H9 (cell line): ENCODE measurements around the gene CTSH. TPM values are rescaled to one million over a fixed set of nuclear protein-coding genes. Genes with fewer than 3 reads are reported as not detected.

Source experiments
- DNase-seq: peaks from one replicate; pipeline ENCODE4 v3.0.0-alpha.2; 2017
- H2AFZ ChIP-seq: one replicate; pipeline ENCODE4 v1.6.1; 2013; ENCODE audit warnings: mild to moderate bottlenecking, low read length, control low read depth, moderate library complexity
- H2AK5ac ChIP-seq: 2 replicates; pipeline ENCODE4 v1.6.1; 2013; ENCODE audit warnings: low read length, control low read depth, mixed read lengths; ENCODE audit not compliant: insufficient read length
- H2BK120ac ChIP-seq: one replicate; pipeline ENCODE4 v1.6.1; 2013; ENCODE audit warnings: low read depth, mild to moderate bottlenecking, low read length, control low read depth, inconsistent platforms; ENCODE audit not compliant: poor library complexity, severe bottlenecking
- H2BK12ac ChIP-seq: 2 replicates; pipeline ENCODE4 v1.6.1; 2013; ENCODE audit warnings: low read length, control low read depth, mixed read lengths, low read depth; ENCODE audit not compliant: insufficient read length
- H2BK15ac ChIP-seq: 2 replicates; pipeline ENCODE4 v1.6.1; 2013; ENCODE audit warnings: low read depth, low read length, control low read depth
- H2BK20ac ChIP-seq: one replicate; pipeline ENCODE4 v1.6.1; 2013; ENCODE audit warnings: low read depth, mild to moderate bottlenecking, low read length, control low read depth, inconsistent platforms; ENCODE audit not compliant: poor library complexity, severe bottlenecking
- H2BK5ac ChIP-seq: 2 replicates; pipeline ENCODE4 v1.6.1; 2013; ENCODE audit warnings: low read length, control low read depth, mixed read lengths; ENCODE audit not compliant: insufficient read length
- H3K14ac ChIP-seq: 2 replicates; pipeline ENCODE4 v1.6.1; 2013; ENCODE audit warnings: low read length, control low read depth; ENCODE audit not compliant: insufficient read depth
- H3K18ac ChIP-seq: 2 replicates; pipeline ENCODE4 v1.6.1; 2013; ENCODE audit warnings: low read depth, mild to moderate bottlenecking, mixed read lengths, low read length, control low read depth; ENCODE audit not compliant: insufficient read length
- H3K23ac ChIP-seq: 2 replicates; pipeline ENCODE4 v1.6.1; 2013; ENCODE audit warnings: low read length, control low read depth, mixed read lengths, low read depth; ENCODE audit not compliant: insufficient read length
- H3K23me2 ChIP-seq: 2 replicates; pipeline ENCODE4 v1.6.1; 2013; ENCODE audit warnings: low read depth, mild to moderate bottlenecking, mixed read lengths, low read length, control low read depth; ENCODE audit not compliant: insufficient read length, poor library complexity, severe bottlenecking
- H3K27ac ChIP-seq: 2 replicates; pipeline ENCODE4 v1.5.1; 2013; ENCODE audit warnings: low read length, control low read depth, mixed read lengths, low read depth; ENCODE audit not compliant: insufficient read length
- H3K27me3 ChIP-seq: 2 replicates; pipeline ENCODE4 v1.6.1; 2013; ENCODE audit warnings: low read length, control low read depth, inconsistent platforms; ENCODE audit not compliant: insufficient read depth
- H3K4ac ChIP-seq: 2 replicates; pipeline ENCODE4 v1.6.1; 2013; ENCODE audit warnings: low read depth, mild to moderate bottlenecking, control low read depth, inconsistent platforms, low read length, moderate library complexity
- H3K4me1 ChIP-seq: 2 replicates; pipeline ENCODE4 v1.6.1; 2013; ENCODE audit warnings: low read length, control low read depth, inconsistent platforms; ENCODE audit not compliant: insufficient read depth
- H3K4me2 ChIP-seq: 2 replicates; pipeline ENCODE4 v1.6.1; 2013; ENCODE audit warnings: low read length, control low read depth, mixed read lengths; ENCODE audit not compliant: insufficient read length, insufficient read depth
- H3K56ac ChIP-seq: 2 replicates; pipeline ENCODE4 v1.6.1; 2013; ENCODE audit warnings: low read depth, mild to moderate bottlenecking, mixed read lengths, low read length, control low read depth; ENCODE audit not compliant: insufficient read length
- H3K79me1 ChIP-seq: 2 replicates; pipeline ENCODE4 v1.6.1; 2013; ENCODE audit warnings: low read depth, mild to moderate bottlenecking, moderate library complexity, low read length, control low read depth, inconsistent platforms; ENCODE audit not compliant: insufficient read depth, poor library complexity, severe bottlenecking
- H3K79me2 ChIP-seq: 2 replicates; pipeline ENCODE4 v1.6.1; 2013; ENCODE audit warnings: low read length, control low read depth, inconsistent platforms; ENCODE audit not compliant: insufficient read depth
- H3K9ac ChIP-seq: 2 replicates; pipeline ENCODE4 v1.6.1; 2013; ENCODE audit warnings: low read length, control low read depth, mixed read lengths; ENCODE audit not compliant: insufficient read length; ENCODE audit errors: extremely low read depth
- H3K9me3 ChIP-seq: one replicate; pipeline ENCODE4 v1.6.1; 2013; ENCODE audit warnings: low read depth, low read length, inconsistent platforms; ENCODE audit not compliant: control insufficient read depth
- H3T11ph ChIP-seq: one replicate; pipeline ENCODE4 v1.6.1; 2013; ENCODE audit warnings: mild to moderate bottlenecking, low read length, control low read depth, inconsistent platforms
- H4K20me1 ChIP-seq: one replicate; pipeline ENCODE4 v1.6.1; 2013; ENCODE audit not compliant: control insufficient read depth, insufficient read length, insufficient read depth
- H4K5ac ChIP-seq: 2 replicates; pipeline ENCODE4 v1.6.1; 2013; ENCODE audit warnings: low read depth, mild to moderate bottlenecking, mixed read lengths, low read length, control low read depth; ENCODE audit not compliant: insufficient read length
- H4K8ac ChIP-seq: replicated peaks from 2 replicates; pipeline ENCODE4 v1.6.1; 2013; ENCODE audit warnings: low read length, control low read depth, mixed read lengths, low read depth; ENCODE audit not compliant: insufficient read length
- H4K91ac ChIP-seq: 2 replicates; pipeline ENCODE4 v1.6.1; 2013; ENCODE audit warnings: low read depth, mild to moderate bottlenecking, moderate library complexity, mixed read lengths, low read length, control low read depth; ENCODE audit not compliant: insufficient read length
- H3K27ac Mint-ChIP-seq, 3 experiments: 2 replicates in 2 of 3; 3 replicates in 1 of 3; pipeline ENCODE4 v1.8.0; 2020 to 2021; ENCODE audit warnings: mixed read lengths in 3 of 3, mild to moderate bottlenecking in 1 of 3, moderate library complexity in 1 of 3
- H3K27me3 Mint-ChIP-seq: 2 replicates; pipeline ENCODE4 v1.8.0; 2021; ENCODE audit warnings: low read depth, mild to moderate bottlenecking, moderate library complexity, mixed read lengths
- H3K36me3 Mint-ChIP-seq, 3 experiments: 2 replicates in 2 of 3; 3 replicates in 1 of 3; pipeline ENCODE4 v1.8.0; 2020 to 2021; ENCODE audit warnings: low read depth in 3 of 3, mixed read lengths in 3 of 3; ENCODE audit not compliant: insufficient read depth in 1 of 3
- H3K4me1 Mint-ChIP-seq, 2 experiments: 2 replicates each; pipeline ENCODE4 v1.8.0; 2020; ENCODE audit warnings: mixed read lengths in 2 of 2
- H3K4me3 Mint-ChIP-seq, 2 experiments: 2 replicates in 1 of 2; 3 replicates in 1 of 2; pipeline ENCODE4 v1.8.0; 2020 to 2021; ENCODE audit warnings: mild to moderate bottlenecking in 2 of 2, mixed read lengths in 2 of 2, moderate library complexity in 1 of 2
- H3K9me3 Mint-ChIP-seq, 2 experiments: 2 replicates in 1 of 2; 3 replicates in 1 of 2; pipeline ENCODE4 v1.8.0; 2020; ENCODE audit warnings: mild to moderate bottlenecking in 2 of 2, mixed read lengths in 2 of 2, moderate library complexity in 1 of 2
- CTCF ChIP-seq: fragments of 200-600 bp; sonication (generic); conservative IDR thresholded peaks from 3 replicates; pipeline ENCODE4 v1.8.0; 2021; ENCODE audit warnings: antibody characterized with exemption, mild to moderate bottlenecking
- WGBS: extraction: QIAGEN DNeasy Blood & Tissue Kit; methylation state at CpG from one replicate; pipeline ENCODE4 v1.1.7; 2013; ENCODE audit warnings: missing lambda C conversion rate, low lambda C conversion rate, mixed read lengths; ENCODE audit not compliant: insufficient read length; ENCODE audit errors: extremely low coverage; 5-methylcytosine and 5-hydroxymethylcytosine counted together
- total RNA-seq: library from RNA; stranded (reverse); gene quantifications from 2 replicates; pipeline ENCODE4 v1.2.1, GENCODE V29; 2021

The CTSH gene
- total RNA-seq, 1 experiment from 2014 or later, result 15.5 TPM

- Histone ChIP-seq H3K79me1 (no peaks in the 10 kb centered on the region), H2AK5ac (no peak overlapping the region), H2AFZ (no peak overlapping the region), H3K4me2 (no peak overlapping the region), H3K56ac (no peak overlapping the region), H3K9ac (no peak overlapping the region), H3K4me1 (peaks cover 1% of the 10 kb centered on the region; the same call in 1 of the 2 replicates), H4K8ac (no peak overlapping the region), H2BK15ac (no peak overlapping the region), H3K27ac (no peak overlapping the region), H4K20me1 (no peaks in the 10 kb centered on the region), H3K79me2 (no peaks in the 10 kb centered on the region), H2BK20ac (no peak overlapping the region), H3K23me2 (no peaks in the 10 kb centered on the region), H4K91ac (no peak overlapping the region), H3K27me3 (no peaks in the 10 kb centered on the region), H3K23ac (no peak overlapping the region), H2BK12ac (no peak overlapping the region), H2BK5ac (no peak overlapping the region), H4K5ac (no peak overlapping the region), H3T11ph (no peak overlapping the region), H3K4ac (no peak overlapping the region), H3K18ac (no peak overlapping the region), H2BK120ac (no peak overlapping the region), H3K14ac (no peak overlapping the region), H3K9me3 (no peaks in the 10 kb centered on the region)
- no peak for DNase-seq
- peaks cover under 1 to 3% of the 10 kb centered on the region in 2 experiments; a peak in 1 of 4 replicates for H3K4me1 Mint-ChIP-seq
- H3K27me3 Mint-ChIP-seq, result peaks cover 17% of the 10 kb centered on the region
- no peak overlapping the region for H3K27ac Mint-ChIP-seq
- no CpG with 5 or more reads among the region's 6 CpGs for WGBS
- H3K9me3 Mint-ChIP-seq, result no peaks in the 10 kb centered on the region
- H3K4me3 Mint-ChIP-seq, result no peak overlapping the region
- H3K36me3 Mint-ChIP-seq, result no peaks in the 10 kb centered on the region; a peak in 2 of 7 replicates
- no peak for TF ChIP-seq CTCF
These were observed 6.0 kb downstream of the CTSH start for GRCh38 chr15:78938658-78939488.
